GM12891 (cell line): ENCODE results near the gene MAP1B.

Experiments
- PAX5 ChIP-seq: IDR thresholded peaks from 2 replicates; pipeline ENCODE4 v1.6.1; 2011; ENCODE audit warnings: low read length, moderate library complexity, mild to moderate bottlenecking; ENCODE audit not compliant: insufficient read depth, severe bottlenecking
- POLR2A ChIP-seq: IDR thresholded peaks from 2 replicates; pipeline ENCODE4 v1.6.1; 2011; ENCODE audit warnings: low read depth, low read length, control low read depth
- POLR2AphosphoS5 ChIP-seq: IDR thresholded peaks from 2 replicates; pipeline ENCODE4 v1.6.1; 2011; ENCODE audit warnings: low read depth, low read length, control low read depth
- POU2F2 ChIP-seq: IDR thresholded peaks from 2 replicates; pipeline ENCODE4 v1.6.1; 2011; ENCODE audit warnings: low read depth, mild to moderate bottlenecking, control low read depth, low read length, moderate library complexity
- SPI1 ChIP-seq: IDR thresholded peaks from 2 replicates; pipeline ENCODE4 v1.6.1; 2011; ENCODE audit warnings: low read depth, low read length, control low read depth
- TAF1 ChIP-seq: IDR thresholded peaks from 2 replicates; pipeline ENCODE4 v1.6.1; 2011; ENCODE audit warnings: low read depth, low read length, control low read depth

GRCh38 chr5:72183101-72183520 lies 75.8 kb downstream of the MAP1B start:
- TF ChIP-seq POLR2AphosphoS5: no peak
- no peak for TF ChIP-seq POLR2A
- TF ChIP-seq PAX5: no peak
- no peak for TF ChIP-seq TAF1
- no peak for TF ChIP-seq SPI1
- TF ChIP-seq POU2F2: no peak
